ENCODE results near the gene ROBO1.

ROBO1 gene

GRCh38 chr3:79162653-79163052 is 605.1 kb downstream of the ROBO1 start:
- DNase-seq (ENCODE audit: low read depth) = no peak

DNA sequence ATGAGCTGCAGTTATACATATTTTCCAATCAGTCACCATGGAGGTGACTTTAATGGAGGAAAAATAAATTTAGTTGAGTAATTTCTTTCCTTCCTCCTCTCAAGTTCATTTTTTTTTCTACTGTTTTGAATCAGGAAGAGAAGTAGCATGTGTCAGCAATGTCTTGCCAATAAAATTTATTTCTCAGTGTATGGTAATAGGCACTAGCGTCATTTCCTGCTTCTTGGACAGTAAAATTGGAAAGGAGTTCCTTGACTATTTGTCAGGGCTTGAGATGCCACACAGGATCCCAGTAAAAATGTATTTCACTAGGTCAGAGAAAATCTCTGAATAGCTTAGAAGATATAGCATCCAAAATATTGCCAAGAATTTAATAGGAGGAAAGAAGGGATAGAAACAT is 605.9 kb downstream of the ROBO1 start:
- no peak for DNase-seq (ENCODE audit: low read depth)

GRCh38 chr3:79160421-79160820 is 607.4 kb downstream of the ROBO1 start:
- DNase-seq (ENCODE audit: low read depth) = no peak

DNA sequence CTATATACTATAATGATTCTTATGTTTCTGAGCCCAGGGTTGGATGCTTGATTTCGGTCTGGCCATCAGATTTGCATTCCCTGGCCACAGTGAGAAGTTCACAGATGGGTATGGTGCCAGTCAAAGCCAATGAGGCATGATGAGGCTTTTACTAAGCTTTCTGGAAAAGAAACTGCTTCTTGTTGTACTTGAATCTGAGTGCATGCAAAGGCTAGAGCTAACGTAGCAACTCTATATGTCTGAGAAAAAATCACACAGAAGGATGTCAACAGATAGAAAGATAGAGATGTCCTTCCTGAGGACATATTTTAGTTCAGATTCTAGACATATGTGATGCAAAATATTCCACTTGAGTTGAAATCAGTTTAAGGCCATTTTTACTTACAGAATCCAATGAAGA is 608.1 kb downstream of the ROBO1 start:
- no peak for DNase-seq (ENCODE audit: low read depth)

DNA sequence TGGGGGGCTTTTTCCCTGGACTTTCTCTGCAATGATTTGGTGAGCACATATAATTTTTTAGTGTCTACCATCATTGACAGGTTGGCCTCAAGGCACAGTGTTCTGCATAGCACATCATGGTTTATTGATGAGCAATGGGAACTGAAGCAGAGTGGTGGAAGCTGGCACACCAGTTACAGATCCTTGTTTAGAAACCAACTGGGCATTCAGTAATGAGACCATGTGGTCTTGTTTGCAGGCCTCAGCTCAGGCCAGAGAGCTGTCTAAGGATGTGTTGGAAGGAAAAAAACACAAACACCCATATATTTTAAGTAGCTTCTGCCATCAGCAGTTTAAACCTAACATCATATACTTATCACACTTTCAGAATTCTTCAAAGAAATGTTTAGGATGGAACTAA is 610.6 kb downstream of the ROBO1 start:
- DNase-seq (ENCODE audit: low read depth) = no peak

- DNase-seq (ENCODE audit: low read depth) = no peak
Observed at GRCh38 chr3:79154865-79155264, 612.9 kb downstream of the ROBO1 start.

DNA sequence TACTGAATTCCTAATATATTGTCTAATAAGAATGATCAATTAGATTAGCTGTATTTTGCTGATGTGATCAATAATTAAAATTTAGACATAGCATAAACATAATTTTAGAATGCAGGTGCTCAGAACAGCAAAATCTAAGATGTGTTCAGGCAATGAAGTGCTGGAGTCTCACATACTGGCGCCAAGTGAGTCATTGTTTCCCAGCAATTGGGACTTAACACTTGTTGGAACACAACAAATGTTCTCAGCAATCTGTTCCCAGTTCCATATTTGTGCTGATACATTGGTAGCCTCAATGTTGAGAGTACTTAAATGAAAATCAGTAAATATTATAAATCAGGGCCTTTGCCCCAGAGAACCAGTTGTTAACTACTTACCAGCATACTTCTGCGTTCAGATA is 619.0 kb downstream of the ROBO1 start:
- no peak for DNase-seq (ENCODE audit: low read depth)

DNA sequence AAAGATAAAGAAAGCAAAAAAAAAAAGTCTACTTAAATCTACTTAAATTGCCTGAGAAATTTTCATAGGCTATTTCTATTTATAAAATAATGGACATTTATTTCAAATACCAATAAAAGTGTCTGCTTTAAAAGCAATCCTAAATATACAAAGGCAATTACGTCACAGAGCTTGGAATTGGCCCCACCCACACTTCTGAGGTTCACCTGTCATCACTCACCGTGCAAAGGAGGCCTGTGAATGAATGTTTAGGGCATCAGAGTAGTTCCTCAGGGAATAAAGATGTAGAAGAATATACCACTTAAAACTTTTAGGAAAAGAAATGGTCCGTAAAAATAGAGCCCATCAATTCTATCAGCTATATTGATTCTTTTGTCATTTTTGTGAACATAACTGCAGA is 621.8 kb downstream of the ROBO1 start:
- no peak for DNase-seq (ENCODE audit: low read depth)

DNA sequence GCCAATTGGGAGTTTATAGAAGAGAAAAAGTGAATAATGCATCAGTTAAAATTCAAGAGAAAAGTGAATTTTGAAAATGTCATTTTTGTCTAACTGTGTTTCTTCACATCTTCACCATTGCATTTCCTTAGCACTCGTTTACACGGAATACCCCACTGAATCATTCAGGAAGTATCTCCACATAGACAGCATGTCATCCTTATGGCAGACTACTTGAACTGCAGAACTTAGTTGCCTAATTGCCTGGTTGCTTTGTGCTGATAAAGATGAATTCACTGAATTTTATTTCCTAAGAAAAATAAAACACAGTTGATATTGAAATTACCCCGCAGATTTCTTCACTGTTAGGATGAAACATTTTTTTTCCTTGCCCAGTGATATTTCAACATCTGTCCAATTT is 627.1 kb downstream of the ROBO1 start:
- DNase-seq (ENCODE audit: low read depth) = no peak

GRCh38 chr3:79139395-79140068 is 628.3 kb downstream of the ROBO1 start:
- no peak for DNase-seq (ENCODE audit: low read depth)

GRCh38 chr3:79125313-79125984 is 642.3 kb downstream of the ROBO1 start:
- DNase-seq (ENCODE audit: low read depth) = no peak

DNA sequence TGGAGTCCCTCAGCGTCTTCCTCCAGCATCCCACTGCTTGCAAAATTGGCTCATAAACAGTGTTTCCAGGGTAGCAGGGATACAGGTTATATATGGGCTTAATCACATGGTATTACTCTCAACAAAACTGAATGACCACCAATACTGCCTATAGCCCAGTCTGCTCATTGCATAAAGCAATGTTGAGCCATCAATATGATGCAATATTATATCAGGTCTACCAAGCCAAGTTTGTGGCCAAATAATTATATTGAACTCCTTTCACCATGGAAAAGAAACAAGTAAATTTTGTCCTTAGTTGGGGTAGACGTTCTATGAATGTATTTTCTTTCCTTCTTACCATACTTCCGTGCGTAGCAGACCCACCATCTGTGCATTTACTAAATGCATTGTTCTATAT is 652.3 kb downstream of the ROBO1 start:
- DNase-seq (ENCODE audit: low read depth) = no peak

DNA sequence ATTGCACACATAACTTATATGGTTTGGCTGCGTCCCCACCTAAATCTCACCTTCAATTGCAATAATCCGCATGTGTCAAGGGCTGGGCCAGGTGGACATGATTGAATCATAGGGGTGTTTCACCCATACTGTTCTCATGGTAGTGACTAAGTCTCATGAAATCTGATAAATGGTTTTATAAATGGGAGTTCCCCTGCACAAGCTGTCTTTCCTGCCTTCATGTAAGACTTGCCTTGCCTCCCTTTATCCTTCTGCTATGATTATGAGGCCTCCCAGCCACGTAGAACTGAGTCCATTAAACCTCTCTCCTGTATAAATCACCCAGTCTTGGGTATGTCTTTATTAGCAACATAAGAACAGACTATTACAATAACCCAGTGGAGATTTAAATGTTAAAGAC is 653.9 kb downstream of the ROBO1 start:
- DNase-seq (ENCODE audit: low read depth) = no peak

GRCh38 chr3:79111375-79112052 is 656.3 kb downstream of the ROBO1 start:
- DNase-seq (ENCODE audit: low read depth) = no peak

DNA sequence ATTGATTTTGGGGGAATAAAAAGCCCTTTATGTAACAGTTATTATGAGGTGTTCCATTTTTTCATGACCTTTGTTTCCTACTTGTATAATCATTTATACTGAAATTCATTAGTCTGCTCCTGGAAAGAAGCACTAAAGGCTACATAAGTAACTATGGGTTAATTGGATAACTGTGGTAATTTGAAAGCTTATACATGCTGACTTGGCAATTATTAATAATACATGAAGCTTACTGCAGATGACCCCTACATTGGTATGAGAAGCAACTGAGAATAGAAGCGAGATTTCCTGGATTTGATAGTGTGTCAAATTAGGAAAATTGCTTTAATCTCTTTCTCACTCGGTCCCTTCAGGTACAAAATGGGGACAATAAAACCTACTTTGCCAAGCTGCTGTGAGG is 658.0 kb downstream of the ROBO1 start:
- no peak for DNase-seq (ENCODE audit: low read depth)

DNA sequence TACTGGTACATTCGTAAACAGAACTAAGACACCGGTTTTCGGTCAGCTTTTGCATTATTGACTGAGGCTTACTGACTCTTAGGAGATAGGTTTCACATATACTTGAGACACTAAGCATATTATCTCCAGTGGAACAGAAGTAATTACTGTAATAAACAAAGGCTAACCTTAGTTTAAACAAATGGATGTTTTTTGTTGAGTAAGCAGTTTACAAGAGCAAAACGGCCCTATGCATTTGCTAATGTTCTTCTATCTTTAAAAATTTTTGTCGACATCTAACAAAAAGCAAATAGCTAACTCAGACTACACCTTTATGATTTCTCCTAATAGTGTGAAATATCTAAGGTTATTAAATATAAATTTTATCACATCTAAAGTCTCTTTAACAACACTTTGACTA is 664.5 kb downstream of the ROBO1 start:
- no peak for DNase-seq (ENCODE audit: low read depth)

GRCh38 chr3:79097964-79098660 is 669.7 kb downstream of the ROBO1 start:
- no peak for DNase-seq (ENCODE audit: low read depth)

DNA sequence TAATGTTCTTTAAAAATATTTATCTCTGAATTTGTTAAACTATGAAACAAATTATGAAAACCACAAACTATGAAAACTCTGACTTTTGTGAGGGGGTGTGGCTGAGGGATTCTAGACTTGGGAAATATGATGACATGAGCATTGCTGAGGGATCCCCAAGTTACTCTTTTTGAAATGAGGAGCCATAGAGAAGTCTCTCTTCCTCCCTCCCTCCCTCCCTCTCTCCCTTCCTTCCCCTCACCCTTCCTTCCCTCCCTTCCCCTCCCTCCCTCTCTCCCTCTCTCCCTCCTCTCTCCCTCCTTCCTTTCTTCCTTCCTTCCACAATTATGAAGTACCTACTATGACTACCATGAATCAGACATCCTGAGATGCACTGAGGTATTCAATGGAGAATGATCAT is 673.1 kb downstream of the ROBO1 start:
- no peak for DNase-seq (ENCODE audit: low read depth)

- DNase-seq (ENCODE audit: low read depth) = no peak
Observed at GRCh38 chr3:79086514-79086913, 681.3 kb downstream of the ROBO1 start.

GRCh38 chr3:79085171-79085570 is 682.6 kb downstream of the ROBO1 start:
- no peak for DNase-seq (ENCODE audit: low read depth)

- DNase-seq (ENCODE audit: low read depth) = no peak
Observed at GRCh38 chr3:79081335-79081734, 686.5 kb downstream of the ROBO1 start.

DNA sequence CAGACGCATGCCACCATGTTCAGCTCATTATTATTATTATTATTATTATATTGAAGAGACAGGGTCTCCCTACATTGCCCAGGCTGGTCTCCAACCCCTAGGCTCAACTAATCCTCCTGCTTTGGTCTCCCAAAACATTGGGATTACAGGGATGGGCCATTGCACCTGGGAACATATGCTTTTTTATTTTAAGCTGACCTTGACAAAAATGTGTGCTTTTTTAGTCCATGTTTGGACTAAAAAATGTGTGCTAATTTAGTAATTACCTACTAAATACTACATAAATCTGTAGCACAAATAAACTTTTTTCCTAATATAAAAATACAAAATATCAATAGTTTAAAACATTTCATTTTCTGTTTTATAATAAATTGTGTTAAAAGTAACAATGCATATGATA is 693.2 kb downstream of the ROBO1 start:
- no peak for DNase-seq (ENCODE audit: low read depth)

- DNase-seq (ENCODE audit: low read depth) = no peak
Observed at GRCh38 chr3:79067734-79068133, 700.1 kb downstream of the ROBO1 start.
